BJ (cell line): ENCODE measurements around the gene NUP85. TPM values are rescaled to one million over a fixed set of nuclear protein-coding genes. Genes with fewer than 3 reads are reported as not detected.

Experiments
- CTCF ChIA-PET: fragments of 350-600 bp; formaldehyde crosslinking; extraction: SDS; loops from one replicate; lab custom pipeline; 2021; ENCODE audit warnings: antibody characterized with exemption, inconsistent platforms; lab: Yijun Ruan, JAX
- POLR2A ChIA-PET: fragments of 300-600 bp; sonication (Branson Sonifier 250); formaldehyde crosslinking; extraction: SDS; loops from one replicate; lab custom pipeline; 2021; ENCODE audit warnings: antibody characterized with exemption; lab: Charles Lee
- DNase-seq: peaks from one replicate; pipeline ENCODE4 v3.0.0-alpha.2; 2011; ENCODE audit warnings: low read depth
- H3K27me3 ChIP-seq: 2 replicates; pipeline ENCODE4 v1.6.0; 2011; ENCODE audit warnings: low read length; ENCODE audit not compliant: control insufficient read depth, insufficient read depth
- H3K36me3 ChIP-seq: 2 replicates; pipeline ENCODE4 v1.5.1; 2011; ENCODE audit warnings: low read length; ENCODE audit not compliant: control insufficient read depth, insufficient read depth
- H3K4me3 ChIP-seq: 2 replicates; pipeline ENCODE4 v1.5.1; 2011; ENCODE audit warnings: low read depth, mild to moderate bottlenecking, control low read depth, low read length
- polyA plus RNA-seq: library from polyadenylated mRNA; depleted of rRNA; stranded (reverse); fragments of >200 nt; gene quantifications from 2 replicates; pipeline ENCODE4 v1.2.3, GENCODE V29; 2011
- TF ChIP-seq, protein P1 (sequence below): IDR thresholded peaks from 2 replicates; pipeline ENCODE4 v1.5.1; 2011; ENCODE audit warnings: low read depth, mild to moderate bottlenecking, control low read depth, inconsistent platforms, low read length, moderate library complexity; ENCODE audit not compliant: insufficient read depth

The NUP85 gene
- polyA plus RNA-seq, 1 experiment = 74.1 TPM

DNA sequence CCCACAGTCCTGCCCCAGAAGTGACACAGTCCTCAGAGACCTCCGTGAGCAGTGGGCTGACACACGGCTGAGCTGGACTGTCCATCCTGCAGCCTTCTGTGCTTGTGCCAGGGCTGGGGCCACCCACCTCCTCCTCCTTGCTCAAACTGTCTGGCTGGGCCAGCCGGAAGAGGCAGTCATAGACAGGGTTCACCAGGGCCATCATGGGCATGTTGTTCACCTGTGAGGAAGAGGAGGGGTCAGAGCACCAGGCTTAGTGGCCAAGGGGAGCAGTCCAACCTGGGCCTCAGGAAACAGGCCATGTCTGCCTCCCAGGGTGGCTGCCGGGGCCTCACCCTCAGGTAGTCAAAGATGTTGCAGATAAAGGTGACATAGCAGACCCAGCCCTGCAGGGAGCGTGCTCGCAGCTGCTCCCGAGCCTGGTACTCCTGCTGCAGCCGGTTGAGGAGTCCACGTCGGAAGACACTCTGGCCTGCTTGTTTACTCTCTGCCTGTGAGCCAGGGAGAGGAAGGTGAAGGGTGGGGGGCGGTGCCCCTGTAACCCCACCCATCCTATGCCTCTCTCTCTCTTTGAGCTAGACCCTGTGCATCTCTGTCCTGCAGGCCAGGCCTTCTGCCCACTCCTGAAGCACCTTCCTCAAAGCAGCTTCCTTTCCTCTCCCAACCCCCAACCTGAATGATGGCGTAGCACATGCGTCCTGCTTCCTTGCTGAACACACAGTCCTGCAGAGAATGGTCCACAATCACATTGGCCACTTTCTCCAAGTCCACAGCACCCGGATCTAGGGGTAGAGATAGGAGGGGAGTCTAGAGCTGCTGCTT lies 62.1 kb downstream of the NUP85 start:
- ChIA-PET POLR2A (no interaction called here), CTCF (interaction anchor here (1.1 kb wide), 1 partner anchor 22 kb away, joined by 3 read pairs; the partner anchor contains the start of gene SLC25A19)
- H3K4me3 ChIP-seq = no peak overlapping the region

DNA sequence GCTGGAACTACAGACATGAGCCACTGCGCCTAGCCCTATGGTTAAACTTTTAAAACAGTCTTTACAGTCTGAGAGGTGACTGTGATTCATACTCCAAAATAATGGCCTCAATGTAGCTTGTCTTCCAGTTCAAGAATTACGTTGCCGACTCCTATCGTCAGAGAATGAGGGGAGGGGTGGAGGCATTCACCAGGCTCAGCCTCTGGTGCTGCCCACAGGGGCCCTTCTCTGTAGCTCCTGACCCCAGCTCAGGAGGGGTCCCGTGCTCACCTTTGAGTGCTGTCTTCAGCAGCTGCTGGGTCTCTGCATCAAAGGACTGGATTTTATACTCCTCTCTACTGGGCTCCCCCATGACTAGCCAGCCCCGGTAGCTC lies 64.4 kb downstream of the NUP85 start:
- peak overlapping the region; percentile 75 for H3K4me3 ChIP-seq
- TF ChIP-seq, protein P1, sequence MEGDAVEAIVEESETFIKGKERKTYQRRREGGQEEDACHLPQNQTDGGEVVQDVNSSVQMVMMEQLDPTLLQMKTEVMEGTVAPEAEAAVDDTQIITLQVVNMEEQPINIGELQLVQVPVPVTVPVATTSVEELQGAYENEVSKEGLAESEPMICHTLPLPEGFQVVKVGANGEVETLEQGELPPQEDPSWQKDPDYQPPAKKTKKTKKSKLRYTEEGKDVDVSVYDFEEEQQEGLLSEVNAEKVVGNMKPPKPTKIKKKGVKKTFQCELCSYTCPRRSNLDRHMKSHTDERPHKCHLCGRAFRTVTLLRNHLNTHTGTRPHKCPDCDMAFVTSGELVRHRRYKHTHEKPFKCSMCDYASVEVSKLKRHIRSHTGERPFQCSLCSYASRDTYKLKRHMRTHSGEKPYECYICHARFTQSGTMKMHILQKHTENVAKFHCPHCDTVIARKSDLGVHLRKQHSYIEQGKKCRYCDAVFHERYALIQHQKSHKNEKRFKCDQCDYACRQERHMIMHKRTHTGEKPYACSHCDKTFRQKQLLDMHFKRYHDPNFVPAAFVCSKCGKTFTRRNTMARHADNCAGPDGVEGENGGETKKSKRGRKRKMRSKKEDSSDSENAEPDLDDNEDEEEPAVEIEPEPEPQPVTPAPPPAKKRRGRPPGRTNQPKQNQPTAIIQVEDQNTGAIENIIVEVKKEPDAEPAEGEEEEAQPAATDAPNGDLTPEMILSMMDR = no peak
- DNase-seq = no peak
- CTCF ChIA-PET = interaction anchor here (0.6 to 2.7 kb wide), 10 partner anchors 15 to 155 kb away, joined by 3 to 14 read pairs (median 6); partner anchors contain the start of gene GRB2
- H3K36me3 ChIP-seq = peaks cover 7% of the 10 kb centered on the region
- H3K27me3 ChIP-seq = no peaks in the 10 kb centered on the region
- POLR2A ChIA-PET = interaction anchor here (2.2 kb wide), 1 partner anchor 20 kb away, joined by 9 read pairs; the partner anchor contains the start of gene SLC25A19

More for the DNA sequence above, 62.1 kb downstream of the NUP85 start:
- DNase-seq = no peak
- Histone ChIP-seq H3K36me3 (peaks cover 9% of the 10 kb centered on the region), H3K27me3 (no peaks in the 10 kb centered on the region)
- TF ChIP-seq, protein P1 = no peak

DNA sequence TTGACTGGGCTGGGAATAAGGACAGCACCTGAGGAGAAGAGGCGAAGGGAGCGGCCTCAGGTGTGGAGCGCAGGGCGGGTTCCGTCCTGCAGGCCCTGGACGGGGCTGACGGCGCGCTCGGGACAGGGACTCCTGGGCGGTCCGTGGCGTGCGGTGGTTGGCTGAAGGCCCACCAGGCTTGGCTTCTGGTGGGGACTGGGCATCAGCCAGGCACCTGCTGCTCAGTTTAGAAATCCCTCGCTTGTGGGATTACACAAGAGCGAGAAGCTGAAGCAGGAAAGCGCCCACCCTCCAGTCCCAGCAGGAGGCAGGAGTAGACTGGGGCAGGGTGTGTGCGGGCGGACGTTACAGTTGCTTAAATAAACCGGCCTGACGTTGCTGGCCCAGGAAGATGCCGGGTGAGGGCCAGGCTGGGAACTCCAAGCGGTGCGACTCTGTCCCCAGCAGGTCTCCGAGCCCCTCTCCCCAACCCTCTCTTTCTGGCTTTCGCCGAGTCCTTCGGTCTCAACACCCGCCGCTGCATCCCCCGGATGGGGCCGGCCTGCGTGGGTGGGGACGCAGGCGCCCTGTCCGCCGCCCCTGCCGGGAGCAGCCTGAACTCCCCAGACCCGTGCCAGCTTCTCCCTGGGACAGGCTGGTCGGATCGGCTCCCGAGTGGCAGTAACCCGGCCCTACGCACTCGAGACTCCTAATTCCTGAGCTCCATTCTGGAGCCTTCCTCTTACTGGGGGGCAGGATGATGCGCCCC lies 64.9 kb downstream of the NUP85 start:
- H3K4me3 ChIP-seq = peak overlapping the region; percentile 75
- ChIA-PET POLR2A (interaction anchor here (1.0 to 2.2 kb wide), 2 partner anchors 9 to 19 kb away, joined by 3 to 9 read pairs; partner anchors contain the start of genes GGA3, MRPS7 and SLC25A19), CTCF (interaction anchor here (0.7 to 2.7 kb wide), 38 partner anchors 8 to 483 kb away, joined by 3 to 36 read pairs (median 4); partner anchors contain the start of genes GGA3, GRB2, MRPS7 and SLC25A19)
- DNase-seq = peak; percentile 39
- H3K36me3 ChIP-seq = peaks cover 7% of the 10 kb centered on the region
- no peaks in the 10 kb centered on the region for H3K27me3 ChIP-seq
- TF ChIP-seq, protein P1 = peak; percentile 66

DNA sequence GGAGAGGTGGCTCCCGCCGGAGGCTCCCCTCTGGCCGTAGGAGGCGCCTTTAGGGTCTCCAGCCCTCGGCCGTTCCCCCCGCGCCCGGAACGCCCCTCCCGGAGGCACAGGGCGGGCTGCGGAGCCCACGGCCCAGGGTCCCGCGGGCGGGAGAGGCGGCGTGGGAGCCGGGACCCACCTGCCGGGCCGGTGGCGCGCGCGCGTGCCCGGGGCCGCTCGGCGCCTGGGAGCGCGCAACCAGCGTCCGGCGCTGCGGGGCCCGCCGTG lies 65.4 kb downstream of the NUP85 start, which contains the start of gene MIF4GD:
MIF4GD (minus strand) TSS at position 266 of the 267 bp plus-strand sequence. CDS start 1,036 bp downstream, outside the sequence.
- H3K36me3 ChIP-seq = peaks cover 2% of the 10 kb centered on the region
- TF ChIP-seq, protein P1 = no peak
- DNase-seq = no peak
- peak within 1 kb of the TSS; percentile 75 for H3K4me3 ChIP-seq
- ChIA-PET POLR2A (interaction anchor here (0.5 to 2.2 kb wide), 5 partner anchors 9 to 144 kb away, joined by 3 to 18 read pairs (median 4); partner anchors contain the start of genes GGA3, MRPS7 and SLC25A19), CTCF (interaction anchor here (0.6 to 2.7 kb wide), 37 partner anchors 9 to 483 kb away, joined by 3 to 36 read pairs (median 4); partner anchors contain the start of genes GGA3, GRB2, MRPS7 and SLC25A19)
- H3K27me3 ChIP-seq = no peaks in the 10 kb centered on the region
